Endothelial cell (in vitro differentiated cells): Measurements from ENCODE around the gene PRDM15. TPM values are rescaled to one million over a fixed set of nuclear protein-coding genes. Genes with fewer than 3 reads are reported as not detected.
"Not testable (repeated sequence)": the region's sequence is repeated elsewhere in the genome, so short reads cannot be mapped to it uniquely, and the experiment has no call there.

Experiments used
- DNase-seq: peaks from one replicate; pipeline ENCODE4 v3.0.0; 2021; ENCODE audit warnings: low spot score
- H3K27ac Mint-ChIP-seq: one replicate; pipeline ENCODE4 v1.8.0; 2021; ENCODE audit warnings: mixed read lengths, inconsistent platforms; ENCODE audit not compliant: unreplicated experiment
- H3K27me3 Mint-ChIP-seq: one replicate; pipeline ENCODE4 v1.8.0; 2021; ENCODE audit warnings: mild to moderate bottlenecking, moderate library complexity, mixed read lengths, inconsistent platforms; ENCODE audit not compliant: unreplicated experiment
- H3K36me3 Mint-ChIP-seq: one replicate; pipeline ENCODE4 v1.8.0; 2021; ENCODE audit warnings: mild to moderate bottlenecking, low read depth, mixed read lengths, inconsistent platforms; ENCODE audit not compliant: unreplicated experiment
- H3K4me1 Mint-ChIP-seq: one replicate; pipeline ENCODE4 v1.8.0; 2021; ENCODE audit warnings: mild to moderate bottlenecking, mixed read lengths, inconsistent platforms; ENCODE audit not compliant: unreplicated experiment
- H3K4me3 Mint-ChIP-seq: one replicate; pipeline ENCODE4 v1.8.0; 2021; ENCODE audit warnings: mild to moderate bottlenecking, mixed read lengths, inconsistent platforms; ENCODE audit not compliant: unreplicated experiment
- H3K9me3 Mint-ChIP-seq: one replicate; pipeline ENCODE4 v1.8.0; 2021; ENCODE audit warnings: mixed read lengths, inconsistent platforms; ENCODE audit not compliant: unreplicated experiment
- CTCF ChIP-seq: fragments of 200-600 bp; sonication (generic); IDR thresholded peaks from one replicate; pipeline ENCODE4 v1.5.0; 2021; ENCODE audit warnings: antibody characterized with exemption; ENCODE audit not compliant: unreplicated experiment
- total RNA-seq: library from RNA; stranded (reverse); fragmentation: NEBNext Ultra II Directional; extraction: Animal tissue kit (Norgen Biotek cat#: 25700); gene quantifications from one replicate; pipeline ENCODE4 v1.2.1, GENCODE V29; 2021; ENCODE audit not compliant: unreplicated experiment

Gene PRDM15
- total RNA-seq, 1 donor from 2014 or later: 7.5 TPM

GRCh38 chr21:41794600-41794999, 84.5 kb downstream of the PRDM15 start:
- H3K4me1 Mint-ChIP-seq: no peaks in the 10 kb centered on the region
- no peak for TF ChIP-seq CTCF

GRCh38 chr21:41792711-41793110, 86.4 kb downstream of the PRDM15 start:
- H3K4me1 Mint-ChIP-seq: no peaks in the 10 kb centered on the region
- H3K27me3 Mint-ChIP-seq: peaks cover 7% of the 10 kb centered on the region
- no peak overlapping the region for H3K27ac Mint-ChIP-seq
- no peak overlapping the region for H3K4me3 Mint-ChIP-seq
- no peak for TF ChIP-seq CTCF
- H3K36me3 Mint-ChIP-seq: peaks cover 4% of the 10 kb centered on the region
- peaks cover 5% of the 10 kb centered on the region for H3K9me3 Mint-ChIP-seq
- no peak for DNase-seq

More at GRCh38 chr21:41794600-41794999, 84.5 kb downstream of the PRDM15 start:
- H3K9me3 Mint-ChIP-seq: peaks cover 5% of the 10 kb centered on the region
- H3K27ac Mint-ChIP-seq: no peak overlapping the region
- peaks cover 4% of the 10 kb centered on the region for H3K36me3 Mint-ChIP-seq
- H3K27me3 Mint-ChIP-seq: peaks cover 7% of the 10 kb centered on the region
- no peak overlapping the region for H3K4me3 Mint-ChIP-seq
- DNase-seq: no peak

- Mint-ChIP-seq H3K27ac (no peak overlapping the region), H3K4me1 (no peaks in the 10 kb centered on the region), H3K27me3 (no peaks in the 10 kb centered on the region), H3K9me3 (no peaks in the 10 kb centered on the region), H3K36me3 (no peaks in the 10 kb centered on the region), H3K4me3 (no peak overlapping the region)
- DNase-seq: no peak
- no peak for TF ChIP-seq CTCF
Measured at GRCh38 chr21:41786509-41786987, 92.6 kb downstream of the PRDM15 start.

GRCh38 chr21:41785262-41785661, 93.9 kb downstream of the PRDM15 start:
- H3K4me1 Mint-ChIP-seq, H3K9me3 Mint-ChIP-seq, DNase-seq, H3K27ac Mint-ChIP-seq, H3K36me3 Mint-ChIP-seq, H3K4me3 Mint-ChIP-seq, H3K27me3 Mint-ChIP-seq: not testable (repeated sequence)

- Mint-ChIP-seq H3K36me3 (no peaks in the 10 kb centered on the region), H3K9me3 (no peaks in the 10 kb centered on the region), H3K27me3 (no peaks in the 10 kb centered on the region), H3K4me1 (no peaks in the 10 kb centered on the region), H3K4me3 (no peak overlapping the region), H3K27ac (no peak overlapping the region)
- no peak for DNase-seq
- no peak for TF ChIP-seq CTCF
Measured at GRCh38 chr21:41784456-41785102, 94.6 kb downstream of the PRDM15 start.
